HepG2 (cell line): ENCODE data around the gene USP32. TPM values are rescaled to one million over a fixed set of nuclear protein-coding genes. Genes with fewer than 3 reads are reported as not detected.
"Not testable (repeated sequence)": the region's sequence is repeated elsewhere in the genome, so short reads cannot be mapped to it uniquely, and the experiment has no call there.

Experiments used
- ATAC-seq: fragments of 200-7000 bp; cut with Tn5 transposase; 3 replicates; pipeline ENCODE4 v1.9.1; 2020; ENCODE audit warnings: mild to moderate bottlenecking, moderate library complexity
- BruUV-seq: library from RNA; stranded (reverse); fragments of 400-500 nt; replicated peaks from 2 replicates; lab custom pipeline; 2021; lab: Mats Ljungman, UMichigan
- CTCF ChIA-PET: fragments of 300-600 bp; formaldehyde crosslinking; extraction: SDS; loops from one replicate; lab custom pipeline; 2021; ENCODE audit warnings: low total read pairs, inconsistent platforms, low intra/inter-chr PET ratio; lab: Yijun Ruan, JAX
- POLR2A ChIA-PET: fragments of 350-600 bp; sonication (Branson Sonifier 250); formaldehyde crosslinking; loops from one replicate; lab custom pipeline; 2020; ENCODE audit warnings: antibody characterized with exemption, inconsistent platforms; lab: Yijun Ruan, JAX
- DNase-seq: peaks from one replicate; pipeline ENCODE4 v3.0.0-alpha.2; 2015; ENCODE audit warnings: low spot score
- FAIRE-seq: peaks from 3 replicates; lab custom pipeline; 2011; peaks lifted over from hg19 to GRCh38; lab: Jason Lieb, UNC
- H2AFZ ChIP-seq: one replicate; pipeline ENCODE4 v1.6.1; 2011; ENCODE audit warnings: low read length, inconsistent platforms
- H3K27ac ChIP-seq: fragments of 300-600 bp; 3 replicates; pipeline ENCODE4 v1.8.0; 2011; ENCODE audit warnings: mixed run types, mild to moderate bottlenecking, mixed read lengths, low read length, inconsistent platforms; ENCODE audit not compliant: insufficient read depth; ENCODE audit errors: extremely low read length
- H3K27me3 ChIP-seq, 2 experiments: fragments of 200-600 bp in 1 of 2; 2 replicates in 1 of 2; 3 replicates in 1 of 2; pipeline versions ENCODE4 v1.6.0 to v1.8.0; 2011; ENCODE audit warnings: low read length in 2 of 2, mild to moderate bottlenecking in 2 of 2, moderate library complexity in 2 of 2, inconsistent platforms in 1 of 2; ENCODE audit not compliant: insufficient read depth in 2 of 2, control insufficient read depth in 1 of 2
- H3K36me3 ChIP-seq, 2 experiments: fragments of 200-600 bp in 1 of 2; replicated peaks in 1 of 2; 2 replicates in 1 of 2; 3 replicates in 1 of 2; pipeline versions ENCODE4 v1.5.1 to v1.8.0; 2011; ENCODE audit warnings: low read length in 2 of 2, inconsistent platforms in 1 of 2; ENCODE audit not compliant: insufficient read depth in 2 of 2, control insufficient read depth in 1 of 2
- H3K4me1 ChIP-seq: 2 replicates; pipeline ENCODE4 v1.5.1; 2012; ENCODE audit warnings: low read length, inconsistent platforms; ENCODE audit not compliant: insufficient read depth
- H3K4me2 ChIP-seq: 2 replicates; pipeline ENCODE4 v1.6.0; 2011; ENCODE audit warnings: low read depth, low read length, inconsistent platforms
- H3K4me3 ChIP-seq, 3 experiments: fragments of 200-600 bp in 1 of 3; sonication (generic), shearing (Covaris generic) in 1 of 3; replicated peaks in 1 of 3; 2 replicates each; pipeline ENCODE4 v1.5.1; 2011 to 2016; ENCODE audit warnings: low read length in 3 of 3, inconsistent platforms in 2 of 3, low read depth in 2 of 3, mild to moderate bottlenecking in 2 of 3, control low read depth in 1 of 3, mixed read lengths in 1 of 3; ENCODE audit not compliant: insufficient read depth in 1 of 3
- H3K79me2 ChIP-seq: one replicate; pipeline ENCODE4 v1.6.1; 2011; ENCODE audit warnings: low read length, inconsistent platforms; ENCODE audit not compliant: insufficient read depth
- H3K9ac ChIP-seq: 2 replicates; pipeline ENCODE4 v1.6.0; 2011; ENCODE audit warnings: mild to moderate bottlenecking, low read depth, low read length, inconsistent platforms; ENCODE audit not compliant: insufficient read depth
- H3K9me3 ChIP-seq: 2 replicates; pipeline ENCODE4 v1.5.1; 2012; ENCODE audit warnings: mild to moderate bottlenecking, low read length
- H4K20me1 ChIP-seq: 2 replicates; pipeline ENCODE4 v1.6.0; 2011; ENCODE audit warnings: inconsistent platforms, mild to moderate bottlenecking, low read length, moderate library complexity; ENCODE audit not compliant: insufficient read depth
- ATM ChIP-seq: fragments of 450-650 bp; IDR thresholded peaks from 2 replicates; pipeline ENCODE4 v1.7.1; 2017; ENCODE audit warnings: mild to moderate bottlenecking, borderline replicate concordance
- JUND ChIP-seq: sonication (generic); formaldehyde crosslinking; IDR thresholded peaks from 2 replicates; pipeline ENCODE4 v1.8.0; 2022; ENCODE audit warnings: mild to moderate bottlenecking, missing genetic modification reagents
- POLR2A ChIP-seq, 2 experiments: IDR thresholded peaks; 2 replicates each; pipeline ENCODE4 v1.6.1; 2011; ENCODE audit warnings: low read depth in 2 of 2, low read length in 2 of 2, mild to moderate bottlenecking in 1 of 2, moderate library complexity in 1 of 2; ENCODE audit not compliant: insufficient read depth in 1 of 2
- SOX13 ChIP-seq, 3 experiments: fragments of 450-650 bp in 1 of 3; sonication (generic) in 1 of 3; formaldehyde crosslinking in 1 of 3; IDR thresholded peaks in 2 of 3; conservative IDR thresholded peaks in 1 of 3; 2 replicates each; pipeline versions ENCODE4 v1.5.0 to v1.6.1; 2016 to 2020; ENCODE audit warnings: antibody characterized with exemption in 1 of 3, mild to moderate bottlenecking in 1 of 3, missing compliant biosample characterization in 1 of 3, missing genetic modification reagents in 1 of 3, moderate library complexity in 1 of 3
- TGIF2 ChIP-seq: IDR thresholded peaks from 2 replicates; pipeline ENCODE4 v1.6.1; 2016; ENCODE audit warnings: control low read depth, missing compliant biosample characterization
- ZBTB21 ChIP-seq: sonication (generic); formaldehyde crosslinking; IDR thresholded peaks from 2 replicates; pipeline ENCODE4 v1.4.0; 2020; ENCODE audit warnings: missing genetic modification reagents
- ZNF333 ChIP-seq: sonication (generic); formaldehyde crosslinking; IDR thresholded peaks from 2 replicates; pipeline ENCODE4 v1.4.0; 2020; ENCODE audit warnings: mild to moderate bottlenecking, missing genetic modification reagents, borderline replicate concordance
- ZNF414 ChIP-seq: sonication (generic); formaldehyde crosslinking; IDR thresholded peaks from 2 replicates; pipeline ENCODE4 v1.5.0; 2020; ENCODE audit warnings: missing genetic modification reagents
- WGBS: methylation state at CpG from one replicate; pipeline ENCODE4 v1.1.6; 2017; ENCODE audit warnings: low lambda C conversion rate; 5-methylcytosine and 5-hydroxymethylcytosine counted together
- in situ Hi-C: cut with HindIII; loops from 2 replicates; pipeline ENCODE4 v1.10.0; 2017; ENCODE audit warnings: low pct_unique_long_range_greater_than_20kb; ENCODE audit not compliant: extremely low pct_ligation_motif_present
- intact Hi-C: fragments of 100-400 bp; cut with micrococcal nuclease; formaldehyde crosslinking; loops from one replicate; pipeline ENCODE4 v1.10.0; 2022; ENCODE audit not compliant: unreplicated experiment
- polyA plus RNA-seq, 8 experiments: library from polyadenylated mRNA; depleted of rRNA in 3 of 8; stranded (reverse) in 7 of 8; unstranded in 1 of 8; fragments of >200 nt; fragmentation: Illumina TruSeq in 4 of 8; extraction: Trizol in 4 of 8; gene quantifications; 2 replicates each; pipeline versions ENCODE4 v1.2.1 to v1.2.3, GENCODE V29; 2011 to 2016; ENCODE audit warnings: low read depth in 4 of 8, missing spikeins in 1 of 8, mixed read lengths in 1 of 8; ENCODE audit not compliant: insufficient read depth in 1 of 8
- total RNA-seq, 5 experiments: library from RNA; depleted of rRNA; stranded (reverse); fragments of >200 nt; fragmentation: Illumina TruSeq; extraction: Trizol; gene quantifications; 2 replicates each; pipeline ENCODE4 v1.2.3, GENCODE V29; 2016; ENCODE audit warnings: low read depth in 1 of 5

The USP32 gene
- total and polyA plus RNA-seq, 2 of the 13 experiments (the other 11 are each of a cell fraction or from before 2014, with no cell fraction given), result 24.9 to 39.9 TPM

- Histone ChIP-seq H3K9ac (no peak overlapping the region), H3K4me2 (0 out of 2 replicates have a peak overlapping the region, but pooled peaks have one; percentile 7), H2AFZ (no peak overlapping the region), H3K4me1 (peaks cover 73% of the 10 kb centered on the region), H3K4me3 (no peak overlapping the region)
- no peak for FAIRE-seq
- in situ Hi-C loops, result no loop called here
- CTCF ChIA-PET, result no interaction called here
- TF ChIP-seq ZNF414 (CRISPR knock-in tag), result no peak
- TF ChIP-seq ZNF333, result no peak
- TF ChIP-seq ATM, result no peak
- no peak for TF ChIP-seq ZBTB21 (CRISPR knock-in tag)
- no peak for TF ChIP-seq POLR2A (IDR thresholded peaks at IDR 0.05; ENCODE audit: insufficient read depth in 1 of 2, low read depth in 2 of 2, low read length in 2 of 2)
- TF ChIP-seq JUND, result no peak
- TF ChIP-seq SOX13 (IDR thresholded peaks at IDR 0.05), result no peak
- TF ChIP-seq SOX13 (CRISPR knock-in tag; conservative IDR thresholded peaks at IDR 0.05 in 1 of 2, IDR thresholded peaks at IDR 0.05 in 1 of 2), result peak in 1 of 2 experiments; percentile 60; a peak in 2 of 4 replicates
- TF ChIP-seq TGIF2 (CRISPR knock-in tag), result no peak
- TF ChIP-seq, all 625 proteins: peak for 1
- peaks cover 85% of the 10 kb centered on the region for H3K79me2 ChIP-seq
- no peaks in the 10 kb centered on the region; a peak in 1 of 5 replicates for H3K27me3 ChIP-seq
- no peak for DNase-seq
- intact Hi-C loops, result no loop called here
- H3K9me3 ChIP-seq, result no peaks in the 10 kb centered on the region
- POLR2A ChIA-PET, result no interaction called here
- H3K27ac ChIP-seq, result no peak overlapping the region
- BruUV-seq, result no TSS peak
- WGBS, result 87% methylated on average over 4 of the region's 4 CpGs
- no peak for ATAC-seq
- H4K20me1 ChIP-seq, result peaks cover 5% of the 10 kb centered on the region; the same call in 1 of the 2 replicates
- H3K36me3 ChIP-seq, result no peaks in the 10 kb centered on the region
Measured at GRCh38 chr17:60386147-60387058, 5.5 kb downstream of the USP32 start.

DNA sequence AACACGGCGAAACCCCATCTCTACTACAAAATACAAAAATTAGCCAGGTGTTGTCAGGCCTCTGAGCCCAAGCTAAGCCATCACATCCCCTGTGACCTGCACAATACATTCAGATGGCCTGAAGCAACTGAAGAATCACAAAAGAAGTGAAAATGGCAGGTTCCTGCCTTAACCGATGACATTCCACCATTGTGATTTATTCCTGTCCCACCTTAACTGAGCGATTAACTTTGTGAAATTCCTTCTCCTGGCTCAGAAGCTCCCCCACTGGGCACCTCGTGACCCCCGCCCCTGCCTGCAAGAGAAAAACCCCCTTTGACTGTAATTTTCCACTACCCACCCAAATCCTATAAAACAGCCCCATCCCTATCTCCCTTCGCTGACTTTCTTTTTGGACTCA lies 7.0 kb downstream of the USP32 start:
- POLR2A ChIA-PET, H3K27ac ChIP-seq: not testable (repeated sequence)

More for the DNA sequence above, 7.0 kb downstream of the USP32 start:
- H2AFZ ChIP-seq, CTCF ChIA-PET, ATAC-seq, H3K9me3 ChIP-seq, DNase-seq, H3K27me3 ChIP-seq, H3K9ac ChIP-seq, intact Hi-C loops, H3K36me3 ChIP-seq, FAIRE-seq, in situ Hi-C loops, BruUV-seq, H4K20me1 ChIP-seq, H3K4me3 ChIP-seq, H3K4me2 ChIP-seq: not testable (repeated sequence)
- Histone ChIP-seq H3K79me2 (peaks cover 70% of the 10 kb centered on the region), H3K4me1 (peaks cover 65% of the 10 kb centered on the region)
- 96% methylated on average over 7 of the region's 7 CpGs for WGBS
